HG03135 (cell line): ENCODE data around the gene CYP26C1.

Source experiments
- ATAC-seq: cut with Tn5 transposase; IDR thresholded peaks from one replicate; pipeline ENCODE4 v1.9.1; 2021; ENCODE audit warnings: mild to moderate bottlenecking, moderate library complexity; ENCODE audit not compliant: unreplicated experiment

Gene CYP26C1

GRCh38 chr10:93106631-93107072, 46.1 kb downstream of the CYP26C1 start:
- ATAC-seq, result no peak

DNA sequence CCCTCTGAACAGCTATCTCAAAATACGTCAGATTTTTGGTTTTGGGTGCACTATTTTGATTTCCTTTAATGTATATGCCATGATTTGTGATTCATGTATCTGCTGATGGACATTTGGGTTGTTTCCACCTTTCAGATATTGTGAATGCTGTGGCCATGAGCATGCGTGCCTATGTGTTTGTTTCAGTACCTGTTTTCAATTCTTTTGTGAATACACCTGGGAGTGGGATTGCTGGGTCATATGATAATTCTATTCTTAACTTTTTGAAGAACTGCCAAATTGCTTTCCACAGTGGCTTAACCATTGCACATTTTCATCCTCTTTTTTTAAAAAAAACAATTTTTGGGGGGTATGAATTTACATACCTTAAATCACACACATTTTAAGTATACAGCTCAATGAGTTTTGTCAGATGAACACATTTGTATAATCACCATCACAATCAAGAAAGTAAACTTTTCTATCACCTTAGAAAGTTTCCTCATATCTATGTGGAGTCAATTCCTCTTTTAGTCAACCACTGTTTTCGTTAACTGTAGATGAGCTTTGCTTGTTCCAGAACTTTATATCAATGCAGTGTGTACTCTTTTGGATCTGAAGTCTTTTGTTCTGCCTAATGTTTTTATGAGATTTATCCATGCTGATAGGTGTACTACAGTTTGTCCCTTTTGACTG, 50.0 kb downstream of the CYP26C1 start:
- ATAC-seq, result peak; percentile 64

GRCh38 chr10:93113042-93113441, 52.4 kb downstream of the CYP26C1 start:
- ATAC-seq, result no peak

GRCh38 chr10:93115661-93116383, 55.2 kb downstream of the CYP26C1 start:
- ATAC-seq, result peak; percentile 66
